Mesodermal cell (in vitro differentiated cells): ENCODE measurements around the gene FOXB1.

Experiments
- H3K27ac ChIP-seq: 2 replicates; pipeline ENCODE4 v1.7.0; 2013; ENCODE audit warnings: mild to moderate bottlenecking, low read depth, low read length, moderate library complexity; ENCODE audit not compliant: severe bottlenecking
- H3K36me3 ChIP-seq: 2 replicates; pipeline ENCODE4 v1.7.1; 2013; ENCODE audit warnings: mild to moderate bottlenecking, low read length, moderate library complexity; ENCODE audit not compliant: control insufficient read depth, insufficient read depth
- H3K4me1 ChIP-seq: one replicate; pipeline ENCODE4 v1.7.1; 2013; ENCODE audit warnings: mild to moderate bottlenecking, low read length; ENCODE audit not compliant: insufficient read depth, control insufficient read depth, poor library complexity, severe bottlenecking
- H3K4me3 ChIP-seq: 2 replicates; pipeline ENCODE4 v1.7.0; 2013; ENCODE audit warnings: low read length, control low read depth, mild to moderate bottlenecking; ENCODE audit not compliant: insufficient read depth, poor library complexity, severe bottlenecking; ENCODE audit errors: extremely low read depth
- H3K9me3 ChIP-seq: 2 replicates; pipeline ENCODE4 v1.7.1; 2013; ENCODE audit warnings: mild to moderate bottlenecking, low read length, moderate library complexity; ENCODE audit not compliant: control insufficient read depth
- WGBS, 2 experiments: methylation state at CpG; one replicate each; pipeline ENCODE4 v1.1.5; 2013; ENCODE audit warnings: missing lambda C conversion rate in 2 of 2; ENCODE audit not compliant: insufficient coverage in 2 of 2; 5-methylcytosine and 5-hydroxymethylcytosine counted together

The FOXB1 gene

GRCh38 chr15:60022379-60022741 is 18.2 kb downstream of the FOXB1 start:
- no peak overlapping the region for H3K4me3 ChIP-seq
- WGBS, 2 experiments: 50 to 83% methylated on average over 1 to 2 of the region's 3 CpGs
- H3K36me3 ChIP-seq: no peaks in the 10 kb centered on the region
- H3K4me1 ChIP-seq: peaks cover 36% of the 10 kb centered on the region
- H3K9me3 ChIP-seq: peaks cover 8% of the 10 kb centered on the region
- no peak overlapping the region for H3K27ac ChIP-seq

- Histone ChIP-seq H3K36me3 (no peaks in the 10 kb centered on the region), H3K9me3 (no peaks in the 10 kb centered on the region), H3K4me3 (no peak overlapping the region), H3K27ac (no peak overlapping the region), H3K4me1 (peaks cover 26% of the 10 kb centered on the region)
- WGBS, 2 experiments: 80 to 100% methylated on average over 1 to 2 of the region's 2 CpGs
These were observed 22.4 kb downstream of the FOXB1 start for GRCh38 chr15:60026555-60026954.

GRCh38 chr15:60035344-60035743 is 31.2 kb downstream of the FOXB1 start:
- H3K4me3 ChIP-seq: no peak overlapping the region
- no peak overlapping the region for H3K27ac ChIP-seq
- H3K9me3 ChIP-seq: no peaks in the 10 kb centered on the region
- no peaks in the 10 kb centered on the region for H3K4me1 ChIP-seq
- H3K36me3 ChIP-seq: no peaks in the 10 kb centered on the region
- WGBS, 2 experiments: no CpG with 5 or more reads among the region's 3 CpGs

- H3K9me3 ChIP-seq: no peaks in the 10 kb centered on the region
- no peak overlapping the region for H3K4me3 ChIP-seq
- no peak overlapping the region for H3K27ac ChIP-seq
- peaks cover 2% of the 10 kb centered on the region for H3K4me1 ChIP-seq
- no peaks in the 10 kb centered on the region for H3K36me3 ChIP-seq
- 84 to 86% methylated on average over 3 of the region's 3 CpGs for WGBS, 2 experiments
These were observed 35.2 kb downstream of the FOXB1 start for GRCh38 chr15:60039316-60039715.

GRCh38 chr15:60043744-60044435 is 39.8 kb downstream of the FOXB1 start:
- Histone ChIP-seq H3K4me3 (no peak overlapping the region), H3K27ac (no peak overlapping the region), H3K9me3 (no peaks in the 10 kb centered on the region), H3K4me1 (peaks cover 2% of the 10 kb centered on the region), H3K36me3 (no peaks in the 10 kb centered on the region)
- WGBS, 2 experiments: 92 to 97% methylated on average over 8 of the region's 8 CpGs

- no peak overlapping the region for H3K4me3 ChIP-seq
- WGBS, 2 experiments: 65% methylated on average over 4 of the region's 5 CpGs; no CpG with 5 or more reads in 1 of the 2 experiments
- no peaks in the 10 kb centered on the region for H3K36me3 ChIP-seq
- no peak overlapping the region for H3K27ac ChIP-seq
- peaks cover 2% of the 10 kb centered on the region for H3K4me1 ChIP-seq
- peaks cover 1% of the 10 kb centered on the region for H3K9me3 ChIP-seq
These were observed 40.6 kb downstream of the FOXB1 start for GRCh38 chr15:60044636-60045270.

- Histone ChIP-seq H3K4me3 (no peak overlapping the region), H3K36me3 (no peaks in the 10 kb centered on the region), H3K4me1 (no peaks in the 10 kb centered on the region), H3K9me3 (peaks cover 7% of the 10 kb centered on the region), H3K27ac (no peak overlapping the region)
- WGBS, 2 experiments: 88% methylated on average over 1 of the region's 1 CpG; no CpG with 5 or more reads in 1 of the 2 experiments
These were observed 43.6 kb downstream of the FOXB1 start for GRCh38 chr15:60047701-60048100.

GRCh38 chr15:60049948-60050347 is 45.8 kb downstream of the FOXB1 start:
- H3K4me3 ChIP-seq: no peak overlapping the region
- no peak overlapping the region for H3K27ac ChIP-seq
- no peaks in the 10 kb centered on the region for H3K4me1 ChIP-seq
- H3K9me3 ChIP-seq: peaks cover 7% of the 10 kb centered on the region
- WGBS, 2 experiments: no CpG with 5 or more reads among the region's 1 CpG
- no peaks in the 10 kb centered on the region for H3K36me3 ChIP-seq

GRCh38 chr15:60052796-60053195 is 48.7 kb downstream of the FOXB1 start:
- no peak overlapping the region for H3K4me3 ChIP-seq
- H3K9me3 ChIP-seq: peaks cover 7% of the 10 kb centered on the region
- no peaks in the 10 kb centered on the region for H3K4me1 ChIP-seq
- no CpG with 5 or more reads among the region's 2 CpGs for WGBS, 2 experiments
- no peaks in the 10 kb centered on the region for H3K36me3 ChIP-seq
- no peak overlapping the region for H3K27ac ChIP-seq

GRCh38 chr15:60054472-60054871 is 50.4 kb downstream of the FOXB1 start:
- no peak overlapping the region for H3K27ac ChIP-seq
- WGBS, 2 experiments: 93 to 100% methylated on average over 2 of the region's 2 CpGs
- H3K4me1 ChIP-seq: no peaks in the 10 kb centered on the region
- H3K9me3 ChIP-seq: peaks cover 7% of the 10 kb centered on the region
- H3K4me3 ChIP-seq: no peak overlapping the region
- H3K36me3 ChIP-seq: no peaks in the 10 kb centered on the region
